HCT116 (cell line): ENCODE results near the gene MIER2.

Source experiments
- CEBPB ChIP-seq: IDR thresholded peaks from 2 replicates; pipeline ENCODE4 v1.6.1; 2012; ENCODE audit warnings: low read depth
- TF ChIP-seq, protein P1 (sequence below), 3 experiments: fragments of 200-600 bp in 1 of 3; sonication (generic) in 1 of 3; IDR thresholded peaks in 2 of 3; conservative IDR thresholded peaks in 1 of 3; 2 replicates each; pipeline ENCODE4 v1.5.1; 2012 to 2017; ENCODE audit warnings: low read depth in 2 of 3, low read length in 2 of 3, antibody characterized with exemption in 1 of 3, borderline replicate concordance in 1 of 3, control low read depth in 1 of 3, mild to moderate bottlenecking in 1 of 3, mixed read lengths in 1 of 3, mixed run types in 1 of 3, moderate library complexity in 1 of 3; ENCODE audit not compliant: insufficient read depth in 1 of 3
- TF ChIP-seq, protein P2 (sequence below): IDR thresholded peaks from 2 replicates; pipeline ENCODE4 v1.6.1; 2011; ENCODE audit warnings: mild to moderate bottlenecking, low read length, moderate library complexity; ENCODE audit not compliant: insufficient replicate concordance; ENCODE audit errors: extremely low read depth

- TF ChIP-seq, protein P1, sequence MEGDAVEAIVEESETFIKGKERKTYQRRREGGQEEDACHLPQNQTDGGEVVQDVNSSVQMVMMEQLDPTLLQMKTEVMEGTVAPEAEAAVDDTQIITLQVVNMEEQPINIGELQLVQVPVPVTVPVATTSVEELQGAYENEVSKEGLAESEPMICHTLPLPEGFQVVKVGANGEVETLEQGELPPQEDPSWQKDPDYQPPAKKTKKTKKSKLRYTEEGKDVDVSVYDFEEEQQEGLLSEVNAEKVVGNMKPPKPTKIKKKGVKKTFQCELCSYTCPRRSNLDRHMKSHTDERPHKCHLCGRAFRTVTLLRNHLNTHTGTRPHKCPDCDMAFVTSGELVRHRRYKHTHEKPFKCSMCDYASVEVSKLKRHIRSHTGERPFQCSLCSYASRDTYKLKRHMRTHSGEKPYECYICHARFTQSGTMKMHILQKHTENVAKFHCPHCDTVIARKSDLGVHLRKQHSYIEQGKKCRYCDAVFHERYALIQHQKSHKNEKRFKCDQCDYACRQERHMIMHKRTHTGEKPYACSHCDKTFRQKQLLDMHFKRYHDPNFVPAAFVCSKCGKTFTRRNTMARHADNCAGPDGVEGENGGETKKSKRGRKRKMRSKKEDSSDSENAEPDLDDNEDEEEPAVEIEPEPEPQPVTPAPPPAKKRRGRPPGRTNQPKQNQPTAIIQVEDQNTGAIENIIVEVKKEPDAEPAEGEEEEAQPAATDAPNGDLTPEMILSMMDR (IDR thresholded peaks at IDR 0.05 in 2 of 3, conservative IDR thresholded peaks at IDR 0.05 in 1 of 3; ENCODE audit: borderline replicate concordance in 1 of 3, insufficient read depth in 1 of 3, low read depth in 2 of 3, low read length in 2 of 3): no peak
- no peak for TF ChIP-seq CEBPB
- TF ChIP-seq, protein P2, sequence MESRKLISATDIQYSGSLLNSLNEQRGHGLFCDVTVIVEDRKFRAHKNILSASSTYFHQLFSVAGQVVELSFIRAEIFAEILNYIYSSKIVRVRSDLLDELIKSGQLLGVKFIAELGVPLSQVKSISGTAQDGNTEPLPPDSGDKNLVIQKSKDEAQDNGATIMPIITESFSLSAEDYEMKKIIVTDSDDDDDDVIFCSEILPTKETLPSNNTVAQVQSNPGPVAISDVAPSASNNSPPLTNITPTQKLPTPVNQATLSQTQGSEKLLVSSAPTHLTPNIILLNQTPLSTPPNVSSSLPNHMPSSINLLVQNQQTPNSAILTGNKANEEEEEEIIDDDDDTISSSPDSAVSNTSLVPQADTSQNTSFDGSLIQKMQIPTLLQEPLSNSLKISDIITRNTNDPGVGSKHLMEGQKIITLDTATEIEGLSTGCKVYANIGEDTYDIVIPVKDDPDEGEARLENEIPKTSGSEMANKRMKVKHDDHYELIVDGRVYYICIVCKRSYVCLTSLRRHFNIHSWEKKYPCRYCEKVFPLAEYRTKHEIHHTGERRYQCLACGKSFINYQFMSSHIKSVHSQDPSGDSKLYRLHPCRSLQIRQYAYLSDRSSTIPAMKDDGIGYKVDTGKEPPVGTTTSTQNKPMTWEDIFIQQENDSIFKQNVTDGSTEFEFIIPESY: no peak
Measured at GRCh38 chr19:370641-371330, 26.2 kb upstream of the MIER2 start.
